Hypothalamus (tissue), 51 donors: ENCODE results near the gene SLC36A3.
A peak's percentile ranks its signal among the peaks of the same experiment; 100 is the strongest.
"Not testable (repeated sequence)": the region's sequence is repeated elsewhere in the genome, so short reads cannot be mapped to it uniquely, and the experiment has no call there.

Experiments used
- DNase-seq, 51 donors: peaks; one replicate each; lab custom pipeline; 2025; lab: John Stamatoyannopoulos, UW

The SLC36A3 gene

DNA sequence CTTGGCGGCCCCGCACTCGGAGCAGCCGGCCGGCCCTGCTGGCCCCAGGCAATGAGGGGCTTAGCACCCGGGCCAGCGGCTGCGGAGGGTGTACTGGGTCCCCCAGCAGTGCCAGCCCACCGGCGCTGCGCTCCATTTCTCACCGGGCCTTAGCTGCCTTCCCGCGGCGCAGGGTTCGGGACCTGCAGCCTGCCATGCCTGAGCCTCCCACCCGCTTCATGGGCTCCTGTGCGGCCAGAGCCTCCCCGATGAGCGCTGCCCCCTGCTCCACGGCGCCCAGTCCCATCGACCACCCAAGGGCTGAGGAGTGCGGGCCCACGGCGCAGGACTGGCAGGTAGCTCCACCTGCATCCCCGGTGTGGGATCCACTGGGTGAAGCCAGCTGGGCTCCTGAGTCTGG is 5.7 kb upstream of the SLC36A3 start:
- DNase-seq: not testable (repeated sequence)

DNA sequence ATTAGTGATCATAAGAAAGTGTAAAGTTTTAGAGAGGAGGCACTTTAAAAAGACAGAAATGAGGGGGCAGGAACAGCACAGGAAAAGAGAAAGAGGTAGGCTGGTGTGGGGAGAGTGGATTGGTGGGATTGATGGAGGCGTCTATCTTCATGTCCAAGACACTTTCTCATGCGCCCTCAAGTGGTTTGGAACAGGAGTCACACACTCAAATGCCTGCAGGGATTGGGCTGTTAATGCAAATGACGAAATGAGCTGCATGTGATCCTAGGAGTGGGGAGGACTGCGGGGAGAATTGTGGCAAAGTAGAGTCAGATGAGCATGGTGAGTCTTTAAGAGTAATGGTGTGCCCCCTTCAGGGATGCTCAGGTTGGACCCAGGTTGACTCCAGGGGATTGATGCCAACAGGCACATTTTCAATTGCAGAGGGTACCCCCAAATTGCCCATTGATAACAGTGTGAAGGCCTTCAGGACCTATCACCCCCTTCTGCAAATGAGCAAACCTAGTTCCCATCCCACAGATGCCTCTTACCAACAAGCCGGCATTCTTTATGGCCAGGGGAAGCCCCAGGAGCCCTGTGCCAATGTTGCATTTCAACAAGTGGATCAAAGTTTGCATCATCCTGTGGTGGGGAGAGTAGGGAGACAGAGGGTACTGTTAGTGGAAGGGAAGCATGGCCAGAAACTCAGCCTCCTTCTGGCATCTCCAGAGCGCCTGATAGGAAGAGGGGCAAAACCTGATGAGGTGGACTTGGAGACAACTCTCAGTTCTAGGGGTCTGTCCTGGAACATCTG is 5.3 kb downstream of the SLC36A3 start:
- peak in 2 of 51 donors; percentile 9 to 10 for DNase-seq

DNA sequence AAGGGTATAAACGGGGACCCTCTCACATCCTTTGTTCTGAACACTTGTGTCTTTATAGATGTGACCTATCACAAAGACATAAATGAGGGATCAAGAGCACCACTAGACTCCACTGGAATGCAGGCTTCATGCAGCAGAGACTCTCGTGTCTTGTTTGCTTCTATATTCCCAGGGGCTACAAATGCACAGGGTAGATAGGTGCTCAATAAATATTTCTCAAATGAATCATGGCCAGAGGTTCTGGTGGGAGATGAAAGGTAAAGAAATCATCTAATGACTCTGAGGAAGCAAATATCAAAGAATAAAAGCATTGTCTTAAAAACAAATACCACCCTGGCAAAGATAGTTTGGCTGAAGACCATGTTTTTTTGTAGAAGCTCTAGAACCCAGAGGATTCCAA is 6.6 kb downstream of the SLC36A3 start:
- DNase-seq: no peak

- no peak for DNase-seq
Measured at GRCh38 chr5:151296478-151296830, 7.1 kb downstream of the SLC36A3 start.

DNA sequence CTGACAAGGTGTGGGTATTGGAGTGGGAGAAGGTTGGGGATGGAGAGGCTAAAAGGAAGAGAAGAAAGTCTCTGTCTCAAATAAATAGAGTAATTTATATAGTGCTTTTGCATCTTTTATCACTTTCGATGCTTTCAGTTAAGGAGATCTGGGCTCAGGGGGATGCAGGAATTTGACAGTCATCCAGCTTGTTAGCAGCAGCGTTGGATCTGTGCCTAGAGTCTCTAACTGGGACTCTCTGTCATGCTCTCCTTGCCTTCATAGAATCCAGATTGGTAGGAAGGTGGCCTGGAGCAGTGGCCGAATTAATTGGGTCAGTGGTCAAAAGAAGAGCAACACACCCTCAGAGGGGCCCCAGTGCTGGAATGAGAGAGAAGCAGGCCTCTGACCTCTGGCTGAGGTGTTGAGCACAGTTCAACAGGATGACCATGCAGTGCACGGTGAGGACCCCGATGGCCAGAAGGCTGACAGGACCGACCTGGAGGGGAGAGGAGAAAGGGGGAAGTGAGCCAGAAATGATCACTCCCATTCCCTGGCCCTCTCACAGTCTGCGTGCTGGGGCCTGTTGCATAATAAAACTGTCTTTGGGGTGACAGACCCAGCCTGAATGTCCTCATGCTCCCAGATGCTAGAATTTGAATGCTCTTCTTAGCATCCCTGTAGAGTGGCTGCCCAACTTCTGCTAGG is 7.6 kb downstream of the SLC36A3 start:
- no peak for DNase-seq

GRCh38 chr5:151295138-151295537 is 8.4 kb downstream of the SLC36A3 start:
- DNase-seq: no peak

DNA sequence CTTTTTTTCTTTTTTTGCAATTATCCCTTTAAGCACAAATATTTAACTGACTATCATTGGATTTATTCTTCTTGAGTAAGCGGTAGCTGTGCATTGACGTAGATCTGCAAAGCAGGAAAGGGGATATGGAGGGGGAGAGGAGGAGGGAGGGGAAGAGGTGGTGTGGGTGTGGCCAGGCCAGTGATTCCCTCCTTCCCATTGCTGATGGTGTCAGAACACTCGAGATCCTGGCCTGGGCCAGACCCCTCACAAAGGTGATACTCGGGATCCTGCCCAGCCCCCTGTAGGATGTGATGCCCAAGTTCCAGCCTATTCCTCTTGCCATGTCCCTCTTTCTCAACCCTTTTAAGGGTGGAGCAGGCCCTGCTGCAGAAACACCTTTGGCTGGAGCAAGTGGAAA is 9.9 kb downstream of the SLC36A3 start:
- DNase-seq: no peak

DNA sequence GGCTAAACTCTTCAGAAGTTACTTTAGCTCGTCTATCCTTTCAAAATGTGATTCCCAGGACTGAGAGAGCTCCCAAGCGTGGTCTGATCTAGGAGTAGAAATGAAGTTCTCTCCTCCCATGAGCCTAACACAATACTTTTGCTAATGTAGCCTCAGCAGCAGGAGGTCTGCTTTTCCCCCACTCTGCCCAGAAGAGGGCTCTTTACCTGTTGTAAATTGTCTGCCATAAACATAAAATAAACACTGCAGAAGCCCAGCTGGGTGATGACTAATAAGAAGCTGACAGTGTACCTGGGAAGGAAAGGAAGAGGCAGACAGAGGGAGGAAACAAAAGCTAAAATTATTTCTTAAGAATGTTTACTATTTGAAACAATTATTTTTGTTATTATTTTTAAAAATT is 15.4 kb downstream of the SLC36A3 start:
- no peak for DNase-seq

GRCh38 chr5:151286246-151286645 is 17.3 kb downstream of the SLC36A3 start:
- DNase-seq: no peak

DNA sequence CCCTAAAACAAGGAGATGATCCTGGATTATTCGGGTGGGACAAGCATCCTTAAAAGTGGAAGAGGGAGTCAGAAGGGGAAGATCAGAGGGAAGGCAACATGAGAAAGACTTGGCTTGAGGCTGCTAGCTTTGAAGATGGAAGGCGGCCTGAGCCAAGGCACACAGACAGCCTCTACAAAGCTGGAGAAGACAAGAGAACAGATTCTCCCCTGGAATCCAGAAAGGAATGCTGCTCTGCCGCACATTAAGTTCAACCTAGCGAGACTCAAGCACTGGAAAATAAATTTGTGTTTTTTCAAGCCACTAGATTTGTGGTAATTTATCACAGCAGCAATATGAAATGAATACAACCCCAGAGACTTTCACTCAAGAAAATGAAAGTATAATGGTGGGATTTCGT is 17.9 kb downstream of the SLC36A3 start:
- DNase-seq: no peak

GRCh38 chr5:151284392-151284967 is 19.1 kb downstream of the SLC36A3 start:
- DNase-seq: no peak

DNA sequence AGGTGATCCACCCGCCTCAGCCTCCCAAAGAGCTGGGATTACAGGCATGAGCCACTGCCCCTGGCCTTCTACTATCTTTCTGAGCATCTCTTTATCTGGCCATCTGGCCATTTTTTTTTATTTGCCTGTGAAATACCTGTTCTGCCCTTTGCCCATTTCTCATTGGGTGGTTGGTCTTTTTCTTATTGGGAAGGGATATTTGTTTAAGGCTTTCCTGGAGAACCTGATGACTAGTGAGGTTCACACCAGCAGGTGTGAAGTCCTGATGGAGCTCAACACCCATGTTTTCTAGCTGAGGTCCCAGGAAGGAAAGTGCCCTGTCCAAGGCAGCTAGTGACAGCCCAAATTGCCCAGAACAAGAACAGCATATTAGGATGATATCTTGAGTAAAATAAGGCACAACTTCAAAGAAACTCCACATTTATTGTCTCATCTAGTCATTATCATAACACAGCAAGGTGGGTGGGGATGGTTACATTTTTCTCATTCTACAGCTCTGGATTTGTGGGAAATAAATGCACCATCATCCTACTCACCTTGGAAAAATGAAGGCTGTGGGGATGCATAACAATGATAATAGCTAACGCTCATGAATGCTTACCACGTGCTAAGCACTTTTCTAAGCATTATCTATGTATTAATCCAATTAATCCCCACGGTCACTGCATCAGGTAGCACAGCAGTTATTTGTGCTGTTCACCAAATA is 20.3 kb downstream of the SLC36A3 start:
- no peak for DNase-seq

DNA sequence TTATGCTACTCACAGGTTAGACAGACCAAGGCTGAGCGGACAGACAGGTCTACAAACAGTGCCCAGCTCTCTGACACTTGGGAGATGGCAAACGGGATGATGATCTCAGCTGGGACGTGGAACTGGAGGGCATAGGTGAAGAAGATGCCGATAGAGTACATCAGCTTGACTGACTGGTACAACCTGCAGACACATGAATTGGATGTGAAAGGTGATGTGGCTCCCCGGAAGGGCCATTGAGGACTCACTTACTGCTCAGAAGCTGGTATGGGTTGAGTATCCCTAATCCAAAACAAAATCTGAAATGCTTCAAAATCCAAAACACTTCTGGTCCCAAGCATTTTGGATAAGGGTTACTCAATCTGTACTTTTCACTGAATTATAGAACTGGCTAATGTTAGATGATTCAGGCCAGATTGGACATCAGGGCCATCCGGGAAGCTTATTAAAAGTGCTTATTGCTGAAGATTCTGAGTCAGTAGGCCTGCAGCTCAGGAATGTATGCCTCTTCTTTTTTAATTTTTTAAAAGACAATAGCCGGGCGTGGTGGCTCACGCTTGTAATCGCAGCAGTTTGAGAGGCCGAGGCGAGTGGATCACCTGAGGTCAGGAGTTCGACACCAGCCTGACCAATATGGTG is 22.4 kb downstream of the SLC36A3 start:
- DNase-seq: no peak

GRCh38 chr5:151280443-151280842 is 23.1 kb downstream of the SLC36A3 start:
- no peak for DNase-seq

- no peak for DNase-seq
Measured at GRCh38 chr5:151278845-151279244, 24.7 kb downstream of the SLC36A3 start.

DNA sequence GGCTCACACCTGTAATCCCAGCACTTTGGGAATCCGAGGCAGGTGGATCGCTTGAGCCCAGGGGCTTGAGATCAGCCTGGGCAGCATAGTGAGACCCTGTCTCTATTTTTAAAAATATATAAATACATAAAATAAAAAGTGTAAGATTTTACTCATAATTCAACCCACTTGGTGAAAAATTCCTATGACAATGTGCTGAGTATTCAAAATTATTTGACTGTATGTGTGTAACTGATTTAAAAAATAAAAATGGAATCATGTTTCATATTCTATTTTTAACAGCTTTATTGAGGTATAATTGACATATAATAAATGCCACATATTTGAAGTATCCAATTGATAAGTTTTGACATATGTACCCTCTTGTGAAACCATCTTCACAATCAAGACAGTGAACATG is 27.8 kb downstream of the SLC36A3 start:
- no peak for DNase-seq

DNA sequence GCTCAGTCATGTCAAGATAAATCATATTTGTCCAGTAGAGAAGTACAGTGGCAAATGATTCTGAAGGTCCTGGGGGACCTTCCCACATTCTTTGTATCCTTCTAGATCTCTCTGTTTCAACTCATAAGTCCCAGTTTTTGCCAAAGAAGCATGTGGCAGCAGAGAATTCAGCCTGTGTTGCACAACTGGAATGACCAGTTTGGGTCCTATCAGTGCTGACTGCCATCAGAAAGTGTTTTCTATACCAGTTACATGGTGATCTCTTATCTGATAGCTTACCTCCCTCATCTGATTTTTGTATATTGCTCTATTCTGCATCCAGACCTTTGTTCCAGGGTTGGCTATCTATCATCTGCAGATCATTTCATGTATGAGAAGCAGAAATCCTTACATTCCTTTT is 28.9 kb downstream of the SLC36A3 start:
- DNase-seq: no peak

DNA sequence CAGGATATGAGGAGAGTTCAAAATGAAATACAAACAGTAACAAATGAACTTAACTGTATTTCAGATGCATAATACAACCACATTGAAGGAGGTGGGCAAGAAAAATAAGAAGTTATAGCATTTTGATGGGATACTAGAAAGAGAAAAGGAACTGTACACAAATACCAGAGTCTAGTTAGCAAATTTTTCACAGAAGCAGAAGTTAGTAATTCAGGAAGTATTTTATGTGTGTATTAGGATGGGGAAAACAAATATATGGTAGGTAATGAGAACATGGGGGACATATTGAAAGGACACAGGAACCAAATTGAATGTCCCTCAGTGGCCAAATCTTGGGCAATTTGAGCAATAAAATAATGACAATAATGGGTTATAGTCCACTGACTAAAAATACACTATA is 32.2 kb downstream of the SLC36A3 start:
- DNase-seq: no peak

DNA sequence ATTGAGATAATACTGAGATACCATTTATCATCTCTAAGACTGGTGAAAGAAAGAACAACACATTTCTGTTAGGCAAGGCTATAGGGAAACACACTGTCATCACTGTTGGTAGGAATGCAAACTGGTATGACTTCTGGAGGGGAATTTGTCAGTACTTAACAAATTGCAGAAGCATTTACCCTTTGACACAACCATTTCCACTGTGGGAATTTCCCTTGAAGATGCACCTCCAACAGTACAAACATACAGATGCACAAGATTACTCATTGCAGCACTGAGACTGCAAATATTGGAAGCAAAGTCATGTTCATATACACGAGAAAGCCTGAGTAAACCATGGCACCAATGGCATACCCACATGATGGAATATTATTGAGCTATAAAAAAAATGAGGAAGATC is 33.0 kb downstream of the SLC36A3 start:
- DNase-seq: no peak

DNA sequence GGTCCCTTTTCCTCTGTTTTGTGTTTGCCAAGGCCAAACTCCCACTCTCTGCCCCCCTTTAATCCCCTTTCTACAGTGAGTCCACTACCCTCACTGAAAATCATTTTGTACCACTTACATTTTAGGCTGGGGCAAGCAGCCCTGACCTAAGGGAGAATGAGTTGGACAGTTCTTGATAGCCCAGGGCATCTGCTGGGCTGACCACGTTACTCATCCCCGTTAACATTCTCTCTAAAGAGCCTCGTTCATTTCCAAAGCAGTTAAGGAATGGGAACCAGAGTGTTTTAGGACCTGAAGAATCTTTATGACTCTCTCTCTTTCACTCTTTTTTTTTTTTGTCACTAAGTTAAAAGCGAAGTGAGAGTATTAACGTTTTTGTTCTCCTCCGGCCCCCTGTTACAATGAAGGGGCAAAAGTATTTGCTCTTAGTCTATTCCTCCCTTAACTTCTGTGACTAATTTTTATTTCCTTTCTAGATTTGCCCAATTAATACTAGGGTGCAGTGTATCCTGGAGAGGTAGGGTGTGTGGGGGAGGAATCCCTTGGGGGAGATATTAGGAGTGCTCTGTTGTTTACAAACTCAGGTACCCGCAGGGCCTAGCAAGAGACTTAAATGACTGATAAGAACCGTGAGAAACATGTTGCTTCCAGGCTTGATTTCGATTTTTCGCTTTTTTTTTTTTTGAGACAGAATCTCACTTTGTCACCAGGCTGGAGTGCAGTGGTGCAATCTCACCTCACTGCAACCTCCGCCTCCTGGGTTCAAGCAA is 35.9 kb downstream of the SLC36A3 start:
- DNase-seq: no peak
